HG03159 (cell line): ENCODE results near the gene CRABP2.

Source experiments
- ATAC-seq: cut with Tn5 transposase; IDR thresholded peaks from one replicate; pipeline ENCODE4 v1.9.1; 2021; ENCODE audit warnings: mild to moderate bottlenecking, moderate library complexity; ENCODE audit not compliant: unreplicated experiment

CRABP2 gene

DNA sequence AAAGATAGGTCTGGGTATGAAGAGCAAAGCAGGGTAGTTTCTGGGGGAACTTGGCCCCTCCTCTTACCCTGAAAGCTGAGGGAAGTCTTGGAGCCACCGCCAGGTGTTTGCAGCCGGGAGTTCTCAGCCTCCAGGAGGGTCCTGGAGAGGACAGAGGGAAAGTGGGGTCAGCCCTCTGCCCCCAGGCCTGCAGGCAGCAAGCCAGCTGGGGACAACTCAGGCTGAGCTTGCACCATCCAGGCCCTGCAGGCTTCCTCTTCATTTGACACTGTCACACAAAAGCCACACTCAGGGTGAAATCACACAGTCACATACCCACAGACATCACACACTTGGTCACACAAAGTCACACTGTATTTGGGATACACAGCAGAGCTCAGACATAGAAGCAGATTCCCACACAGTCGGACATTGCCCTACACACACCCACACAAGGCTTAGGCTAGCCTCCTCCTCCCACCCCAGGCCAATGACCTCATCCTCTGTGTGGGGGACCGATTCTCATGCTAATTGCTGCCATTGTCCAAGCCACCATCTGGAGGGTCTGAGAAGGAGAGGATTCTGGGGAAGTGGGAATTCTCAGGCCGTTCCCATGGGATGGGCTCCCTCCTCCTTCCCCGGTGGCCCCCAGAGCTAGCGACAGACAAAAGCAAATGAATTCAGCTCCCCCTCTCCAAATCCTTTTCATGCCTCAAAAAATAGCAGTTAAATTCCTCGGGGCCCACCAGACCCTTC, 31.8 kb downstream of the CRABP2 start:
- ATAC-seq, result no peak

DNA sequence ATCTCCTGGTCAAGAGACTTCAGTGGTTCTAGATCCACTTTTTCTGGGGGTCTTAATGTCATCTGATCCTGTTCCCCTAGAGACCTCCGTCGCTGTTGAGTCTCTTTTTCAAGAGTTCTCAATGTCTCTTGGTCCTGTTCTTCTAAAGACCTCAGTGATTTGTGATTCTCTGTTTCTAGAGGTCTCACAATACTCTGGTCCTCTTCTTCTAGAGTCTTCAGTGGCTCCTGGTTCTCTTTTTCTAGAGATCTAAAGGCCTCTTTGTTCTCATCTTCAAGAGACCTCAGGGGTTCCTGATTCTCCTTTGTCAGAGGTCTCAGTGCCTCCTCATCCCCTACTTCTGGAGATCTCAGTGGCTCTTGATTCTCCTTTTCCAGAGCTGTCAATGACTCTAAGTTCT, 33.6 kb downstream of the CRABP2 start:
- ATAC-seq, result no peak

GRCh38 chr1:156670791-156671190, 34.6 kb downstream of the CRABP2 start:
- no peak for ATAC-seq

DNA sequence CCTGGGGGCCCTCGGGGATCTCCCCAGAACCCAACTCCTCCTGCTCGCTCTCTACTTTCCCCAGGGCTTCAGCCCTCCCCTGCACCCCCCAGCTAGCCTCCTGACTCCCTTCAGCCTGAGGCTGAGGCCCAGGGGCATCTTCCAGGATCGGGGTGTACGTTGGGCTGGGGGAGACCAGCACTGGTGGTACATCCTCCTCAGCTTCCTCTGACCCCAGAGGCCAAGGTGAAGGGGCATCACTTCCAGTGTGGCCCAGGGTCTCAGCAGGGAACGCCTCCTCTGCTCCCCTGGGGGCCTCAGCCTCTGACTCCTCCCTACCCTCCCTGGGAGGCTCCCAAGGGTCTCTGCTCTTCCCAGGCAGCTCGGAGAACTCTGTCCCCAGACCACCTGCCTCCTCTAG, 35.0 kb downstream of the CRABP2 start:
- no peak for ATAC-seq

- ATAC-seq, result no peak
These were observed 35.6 kb downstream of the CRABP2 start for GRCh38 chr1:156669794-156670193.

GRCh38 chr1:156668801-156669637, 36.4 kb downstream of the CRABP2 start:
- no peak for ATAC-seq

GRCh38 chr1:156667968-156668709, 37.2 kb downstream of the CRABP2 start:
- ATAC-seq, result no peak

GRCh38 chr1:156667610-156667967, 37.8 kb downstream of the CRABP2 start:
- no peak for ATAC-seq

- no peak for ATAC-seq
These were observed 38.3 kb downstream of the CRABP2 start for GRCh38 chr1:156666862-156667609.

DNA sequence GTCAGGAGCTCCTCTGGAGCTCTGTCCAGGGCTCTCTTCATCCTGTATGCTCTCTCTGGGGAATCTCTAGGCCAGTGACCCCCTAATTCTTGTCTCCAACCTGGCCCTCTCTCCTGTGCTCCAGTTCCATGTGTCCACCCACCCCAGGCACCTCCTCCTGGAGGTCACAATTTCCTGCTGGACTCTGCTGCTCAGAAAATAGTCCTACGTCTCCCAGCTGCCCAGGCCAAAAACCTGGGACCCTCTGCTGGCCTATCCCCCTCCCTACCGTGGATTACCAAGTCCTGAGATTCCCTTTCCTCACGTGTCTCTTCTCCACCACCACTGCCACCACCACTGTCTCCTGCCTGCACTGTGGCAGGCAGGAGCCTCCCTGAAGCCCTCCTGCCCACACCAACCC, 39.8 kb downstream of the CRABP2 start:
- no peak for ATAC-seq

- no peak for ATAC-seq
These were observed 40.5 kb downstream of the CRABP2 start for GRCh38 chr1:156664767-156665411.

DNA sequence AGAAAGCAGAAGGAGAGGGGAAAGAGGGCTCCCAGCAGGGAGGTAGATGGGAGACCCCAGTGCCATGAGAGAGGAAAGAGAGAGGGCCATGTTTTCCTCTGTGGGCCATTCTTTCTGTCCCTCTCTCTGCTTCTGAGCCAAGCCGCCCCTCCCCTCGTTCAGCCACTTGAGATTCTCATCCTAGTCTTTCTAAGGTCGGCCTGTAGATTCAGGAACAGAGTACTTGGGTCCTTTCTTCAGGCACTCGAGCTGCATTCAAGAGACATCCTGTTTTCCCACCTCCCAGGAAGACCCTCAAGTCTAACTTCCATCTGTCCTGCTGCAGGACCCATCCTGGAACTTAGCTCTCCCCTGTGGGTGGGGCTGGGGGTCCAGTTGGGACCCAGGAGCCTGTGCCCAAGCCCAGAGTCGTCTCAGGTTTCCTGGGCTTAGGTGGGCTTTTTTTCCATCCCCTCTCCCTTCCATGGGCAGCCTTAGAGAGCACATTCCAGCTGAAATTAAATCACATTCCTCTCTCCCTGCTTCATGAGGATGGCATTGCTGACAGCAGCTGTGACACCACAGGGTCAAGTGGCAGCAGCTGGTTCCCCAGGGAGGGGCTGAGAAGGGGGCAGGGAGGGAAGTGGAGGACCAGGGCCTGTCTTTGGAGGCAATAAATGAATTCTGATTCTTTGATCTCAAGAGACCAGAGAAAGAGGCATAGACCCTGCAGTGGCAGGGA, 41.2 kb downstream of the CRABP2 start:
- ATAC-seq, result no peak

- ATAC-seq, result no peak
These were observed 42.2 kb downstream of the CRABP2 start for GRCh38 chr1:156663178-156663577.

DNA sequence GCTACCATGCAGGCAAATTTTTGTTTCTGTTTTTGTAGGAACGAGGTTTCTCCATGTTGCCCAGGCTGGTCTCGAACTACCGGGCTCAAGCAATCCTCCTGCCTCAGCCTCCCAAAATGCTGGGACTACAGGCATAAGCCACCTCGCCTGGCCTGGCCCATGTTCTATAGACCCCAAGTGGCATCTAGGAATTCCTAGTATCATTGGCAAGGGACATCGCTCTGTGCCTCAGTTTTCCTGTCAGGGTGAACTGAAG, 42.7 kb downstream of the CRABP2 start:
- ATAC-seq, result no peak

DNA sequence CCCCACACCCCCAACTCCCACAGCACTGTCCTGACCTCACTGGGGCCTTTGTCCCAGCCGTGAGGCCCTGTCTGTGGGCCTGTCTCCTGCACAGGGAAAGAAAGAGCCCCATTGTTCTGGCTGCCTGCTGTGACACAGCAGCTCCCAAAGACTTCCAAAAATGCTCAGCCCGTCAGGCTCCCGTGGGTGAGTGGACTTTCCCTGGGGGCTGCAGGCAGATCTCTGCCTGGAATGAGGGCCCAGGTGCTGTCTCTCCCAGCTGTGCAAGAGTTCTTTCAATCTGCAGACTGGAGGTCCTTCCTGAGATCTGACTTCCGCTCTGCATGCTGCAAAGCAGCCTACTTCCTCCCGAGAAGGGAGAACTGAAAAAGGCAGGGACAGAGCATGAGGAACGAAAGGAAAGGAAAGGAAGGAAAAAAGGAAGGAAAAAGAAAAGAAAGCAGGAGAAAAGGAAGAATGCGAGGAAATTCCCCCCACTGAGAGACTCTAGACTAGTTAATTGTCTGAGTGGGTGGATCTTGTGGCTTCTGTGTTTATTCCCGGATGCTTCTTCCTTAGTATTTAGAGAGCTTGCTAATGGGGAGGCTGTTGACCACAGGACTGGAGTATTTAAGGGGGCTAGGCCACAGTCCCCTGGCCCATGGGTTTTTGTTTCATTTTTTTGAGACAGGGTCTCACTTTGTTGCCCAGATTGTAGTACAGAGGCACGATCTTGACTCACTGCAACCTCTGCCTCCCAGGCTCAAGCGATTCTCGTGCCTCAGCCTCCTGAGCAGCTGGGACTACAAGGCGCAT, 43.2 kb downstream of the CRABP2 start:
- ATAC-seq, result no peak

- ATAC-seq, result no peak
These were observed 44.7 kb downstream of the CRABP2 start for GRCh38 chr1:156660752-156661112.

DNA sequence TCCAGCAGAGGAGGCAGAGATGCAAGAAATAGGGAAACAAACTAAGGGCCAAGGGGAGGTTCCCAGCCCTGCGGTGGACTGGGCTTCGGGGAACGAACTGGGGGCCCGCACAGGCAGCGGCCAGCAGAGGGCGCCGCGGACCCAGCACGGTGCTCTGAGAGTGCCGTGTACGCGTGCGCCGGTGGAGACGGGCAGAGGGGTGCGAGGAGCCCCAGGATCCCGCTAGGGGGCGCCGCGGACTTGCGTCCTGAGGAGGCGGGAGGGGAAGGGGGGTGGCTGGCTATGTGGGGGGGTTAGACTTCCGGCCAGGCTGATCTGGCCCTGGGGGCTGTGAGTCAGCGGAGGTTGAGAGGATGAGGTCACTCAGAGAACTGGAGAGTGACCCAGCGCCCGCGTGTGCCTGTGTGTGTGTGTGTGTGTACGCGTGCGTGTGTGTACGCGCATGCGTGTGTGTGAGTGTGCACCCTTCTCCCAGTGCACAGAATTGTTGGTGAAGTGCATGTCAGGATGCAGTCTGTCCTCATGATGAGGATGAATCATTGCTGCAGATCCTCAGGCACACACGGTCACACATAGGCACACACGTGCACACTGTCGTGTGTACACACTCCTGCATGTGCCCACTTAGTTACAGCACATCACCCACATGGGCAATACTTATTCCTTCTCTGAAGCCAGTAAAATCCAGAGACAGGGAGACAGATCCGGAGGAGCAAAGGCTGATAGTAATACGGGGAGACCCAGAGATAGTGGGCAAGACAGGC, 45.2 kb downstream of the CRABP2 start:
- peak; percentile 64 for ATAC-seq

DNA sequence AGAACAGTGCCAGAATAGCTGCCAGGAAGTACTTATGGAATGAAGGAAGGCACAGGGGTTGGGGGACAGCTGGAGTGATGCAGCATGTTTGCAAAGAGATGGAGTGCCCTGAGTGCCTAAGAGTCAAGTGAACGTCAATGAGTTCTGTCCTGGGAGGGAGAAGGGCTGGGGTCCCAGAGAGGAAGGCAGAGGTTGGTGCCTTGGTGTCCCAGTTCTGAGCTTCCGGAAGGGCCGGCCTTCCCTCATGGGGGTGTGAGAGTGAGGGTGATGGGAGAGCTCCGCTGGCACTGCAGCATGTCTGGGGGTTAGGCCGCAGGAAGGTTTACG, 45.8 kb downstream of the CRABP2 start:
- no peak for ATAC-seq
